ENCODE results near the gene KAZN.
A peak's percentile ranks its signal among the peaks of the same experiment; 100 is the strongest.

Gene KAZN

DNA sequence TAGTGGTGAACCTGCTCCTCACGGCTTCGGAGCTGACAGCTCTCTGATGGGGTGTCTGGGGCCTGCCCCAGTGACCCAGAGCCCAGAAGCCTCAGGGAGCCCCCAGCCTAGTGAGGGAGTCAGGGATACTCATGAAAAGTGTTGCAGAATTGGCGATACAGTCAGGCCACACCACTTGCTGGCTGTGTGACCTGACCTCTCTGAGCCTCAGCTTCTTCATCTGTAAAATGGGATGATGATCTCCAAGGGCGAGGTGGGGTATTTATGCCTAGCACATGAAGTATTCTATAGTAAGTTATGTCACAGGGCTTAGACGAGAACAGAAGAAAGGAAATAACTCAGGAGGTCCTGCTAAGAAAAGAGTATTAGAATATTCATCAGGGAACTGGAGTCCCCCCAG lies 556.7 kb downstream of the KAZN start:
- H3K4me3 ChIP-seq (ENCODE audit: low read length) = peak overlapping the region; percentile 74
- H3K4me1 ChIP-seq (ENCODE audit: control insufficient read depth, low read depth, low read length) = peaks cover 9% of the 10 kb centered on the region

GRCh38 chr1:15155888-15156741 lies 557.6 kb downstream of the KAZN start:
- H3K27ac ChIP-seq (ENCODE audit: low read length) = no peak overlapping the region
- no peaks in the 10 kb centered on the region for H3K36me3 ChIP-seq (ENCODE audit: control insufficient read depth, low read depth, low read length)
- H3K4me1 ChIP-seq (ENCODE audit: control insufficient read depth, low read depth, low read length) = peaks cover 14% of the 10 kb centered on the region
- H3K27me3 ChIP-seq (ENCODE audit: control insufficient read depth, insufficient read depth, low read length) = peaks cover 16% of the 10 kb centered on the region
- H3K9me3 ChIP-seq (ENCODE audit: control insufficient read depth, low read depth, low read length) = no peaks in the 10 kb centered on the region
- H3K4me3 ChIP-seq (ENCODE audit: low read length) = no peak overlapping the region
- H3K9ac ChIP-seq (ENCODE audit: low read length) = no peak overlapping the region

More for the DNA sequence above, 556.7 kb downstream of the KAZN start:
- no peaks in the 10 kb centered on the region for H3K9me3 ChIP-seq (ENCODE audit: control insufficient read depth, low read depth, low read length)
- no peaks in the 10 kb centered on the region for H3K36me3 ChIP-seq (ENCODE audit: control insufficient read depth, low read depth, low read length)
- H3K27me3 ChIP-seq (ENCODE audit: control insufficient read depth, insufficient read depth, low read length) = peaks cover 21% of the 10 kb centered on the region
- H3K9ac ChIP-seq (ENCODE audit: low read length) = no peak overlapping the region
- H3K27ac ChIP-seq (ENCODE audit: low read length) = no peak overlapping the region

DNA sequence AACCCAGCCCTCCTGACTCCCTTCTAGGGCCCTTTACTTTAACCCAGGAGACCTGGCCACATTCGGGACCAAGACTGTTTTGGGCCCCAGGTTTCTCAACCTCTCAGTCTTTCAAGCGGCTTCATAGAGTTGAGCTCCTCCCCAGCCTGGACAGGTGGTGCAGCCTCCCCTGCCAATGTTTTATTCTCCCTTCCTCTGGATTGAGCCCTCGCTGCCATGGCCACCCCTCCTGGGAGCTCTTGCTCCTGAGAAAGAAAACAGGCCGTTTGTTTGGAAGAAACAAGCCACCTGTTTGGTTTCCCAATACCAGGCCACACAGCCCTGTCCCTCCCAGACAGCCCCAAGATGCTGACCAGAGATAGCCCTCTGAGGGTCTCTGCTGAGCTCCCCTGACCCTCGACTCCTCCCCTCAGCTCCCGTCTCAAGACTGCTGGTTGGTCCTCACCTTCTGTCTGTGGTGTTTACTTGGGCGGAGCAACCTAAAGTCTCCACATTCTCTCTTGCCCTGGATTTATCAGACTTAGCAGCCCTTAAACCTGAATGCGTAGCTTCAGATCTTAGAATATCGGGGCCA lies 558.4 kb downstream of the KAZN start:
- Histone ChIP-seq H3K9ac (ENCODE audit: low read length) (no peak overlapping the region), H3K27ac (ENCODE audit: low read length) (no peak overlapping the region), H3K4me3 (ENCODE audit: low read length) (no peak overlapping the region), H3K27me3 (ENCODE audit: control insufficient read depth, insufficient read depth, low read length) (peaks cover 12% of the 10 kb centered on the region), H3K4me1 (ENCODE audit: control insufficient read depth, low read depth, low read length) (peaks cover 14% of the 10 kb centered on the region), H3K9me3 (ENCODE audit: control insufficient read depth, low read depth, low read length) (no peaks in the 10 kb centered on the region), H3K36me3 (ENCODE audit: control insufficient read depth, low read depth, low read length) (no peaks in the 10 kb centered on the region)

DNA sequence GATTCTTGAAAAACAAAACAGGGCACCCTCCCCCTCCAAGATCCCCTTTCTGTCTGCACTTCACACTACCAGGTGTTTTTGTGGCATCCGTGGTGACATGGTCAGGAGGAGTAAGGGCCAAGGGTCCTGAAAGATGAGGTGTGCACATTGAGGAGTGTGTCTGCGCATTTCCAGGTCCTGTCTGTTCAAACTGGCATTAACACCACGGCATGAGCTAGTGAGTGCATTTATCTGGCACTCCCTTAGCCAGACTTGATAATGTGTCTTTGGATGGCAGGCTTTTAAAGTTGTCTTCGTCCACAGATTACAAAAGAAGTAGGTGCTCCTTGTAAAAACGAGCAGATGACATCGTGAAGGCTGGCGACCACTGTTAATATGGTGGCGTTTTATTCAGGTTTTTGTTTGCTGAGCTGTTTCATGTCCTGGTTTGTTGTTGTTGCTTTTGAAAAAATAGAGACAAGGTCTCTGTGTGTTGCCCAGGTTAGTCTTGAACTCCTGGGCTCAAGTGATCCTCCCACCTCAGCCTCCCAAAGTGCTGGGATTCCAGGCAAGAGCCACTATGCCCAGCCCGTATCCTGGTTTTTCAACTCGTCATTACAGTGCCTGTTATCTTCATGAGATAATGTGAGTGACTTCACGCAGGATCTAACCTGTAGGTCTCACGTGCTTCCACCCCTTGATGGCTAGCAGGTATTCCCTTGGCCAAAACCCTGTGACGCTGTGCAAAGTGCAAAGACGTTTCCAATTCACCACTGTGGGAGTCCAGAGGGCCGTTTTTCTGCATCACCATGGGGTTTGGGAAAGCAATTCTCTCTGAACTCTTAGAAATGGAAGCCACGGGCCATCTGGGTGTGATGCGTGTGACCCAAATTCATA lies 559.3 kb downstream of the KAZN start:
- H3K36me3 ChIP-seq (ENCODE audit: control insufficient read depth, low read depth, low read length) = no peaks in the 10 kb centered on the region
- H3K9ac ChIP-seq (ENCODE audit: low read length) = no peak overlapping the region

DNA sequence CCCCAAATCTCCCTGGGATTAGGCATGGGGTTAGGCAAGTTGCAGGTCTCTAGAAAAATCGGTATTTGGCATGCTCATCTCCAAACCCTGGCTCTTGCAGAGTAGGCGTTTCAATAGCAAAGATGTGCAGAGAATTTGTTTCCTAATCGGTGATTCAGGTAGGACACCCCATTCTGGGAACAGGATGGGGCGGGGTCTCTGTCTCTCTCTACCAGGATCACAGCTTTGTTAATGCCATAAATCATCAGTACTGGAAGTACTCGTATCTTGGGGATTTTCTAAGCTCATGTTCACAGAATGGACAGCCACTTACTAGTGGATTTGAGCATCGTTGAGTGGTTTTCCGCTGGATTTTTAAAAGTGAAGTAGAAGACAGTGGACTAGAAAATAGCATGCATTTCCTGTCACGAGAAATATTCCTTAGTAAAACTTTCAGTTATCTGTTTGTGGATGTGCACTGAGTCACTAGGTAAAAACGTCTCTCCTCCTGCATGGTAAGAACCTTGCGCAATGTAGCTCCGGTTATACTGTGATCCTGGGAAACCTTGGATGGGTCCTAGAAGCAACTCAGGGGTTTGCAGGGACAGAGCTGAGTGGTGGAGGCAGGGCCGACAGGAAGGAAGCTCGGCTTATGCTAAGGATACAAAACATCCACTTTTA lies 560.2 kb downstream of the KAZN start:
- Histone ChIP-seq H3K4me3 (ENCODE audit: low read length) (no peak overlapping the region), H3K27me3 (ENCODE audit: control insufficient read depth, insufficient read depth, low read length) (peaks cover 5% of the 10 kb centered on the region), H3K9me3 (ENCODE audit: control insufficient read depth, low read depth, low read length) (no peaks in the 10 kb centered on the region), H3K9ac (ENCODE audit: low read length) (no peak overlapping the region), H3K36me3 (ENCODE audit: control insufficient read depth, low read depth, low read length) (no peaks in the 10 kb centered on the region), H3K4me1 (ENCODE audit: control insufficient read depth, low read depth, low read length) (peaks cover 14% of the 10 kb centered on the region), H3K27ac (ENCODE audit: low read length) (no peak overlapping the region)

More for the DNA sequence above, 559.3 kb downstream of the KAZN start:
- H3K4me3 ChIP-seq (ENCODE audit: low read length) = no peak overlapping the region
- H3K27ac ChIP-seq (ENCODE audit: low read length) = no peak overlapping the region
- H3K4me1 ChIP-seq (ENCODE audit: control insufficient read depth, low read depth, low read length) = peaks cover 14% of the 10 kb centered on the region
- peaks cover 9% of the 10 kb centered on the region for H3K27me3 ChIP-seq (ENCODE audit: control insufficient read depth, insufficient read depth, low read length)
- H3K9me3 ChIP-seq (ENCODE audit: control insufficient read depth, low read depth, low read length) = no peaks in the 10 kb centered on the region

- no peak overlapping the region for H3K4me3 ChIP-seq (ENCODE audit: low read length)
- no peak overlapping the region for H3K9ac ChIP-seq (ENCODE audit: low read length)
- no peaks in the 10 kb centered on the region for H3K9me3 ChIP-seq (ENCODE audit: control insufficient read depth, low read depth, low read length)
- H3K4me1 ChIP-seq (ENCODE audit: control insufficient read depth, low read depth, low read length) = peaks cover 14% of the 10 kb centered on the region
- no peak overlapping the region for H3K27ac ChIP-seq (ENCODE audit: low read length)
- H3K36me3 ChIP-seq (ENCODE audit: control insufficient read depth, low read depth, low read length) = no peaks in the 10 kb centered on the region
- H3K27me3 ChIP-seq (ENCODE audit: control insufficient read depth, insufficient read depth, low read length) = peaks cover 3% of the 10 kb centered on the region
These were observed 560.7 kb downstream of the KAZN start for GRCh38 chr1:15159166-15159555.

DNA sequence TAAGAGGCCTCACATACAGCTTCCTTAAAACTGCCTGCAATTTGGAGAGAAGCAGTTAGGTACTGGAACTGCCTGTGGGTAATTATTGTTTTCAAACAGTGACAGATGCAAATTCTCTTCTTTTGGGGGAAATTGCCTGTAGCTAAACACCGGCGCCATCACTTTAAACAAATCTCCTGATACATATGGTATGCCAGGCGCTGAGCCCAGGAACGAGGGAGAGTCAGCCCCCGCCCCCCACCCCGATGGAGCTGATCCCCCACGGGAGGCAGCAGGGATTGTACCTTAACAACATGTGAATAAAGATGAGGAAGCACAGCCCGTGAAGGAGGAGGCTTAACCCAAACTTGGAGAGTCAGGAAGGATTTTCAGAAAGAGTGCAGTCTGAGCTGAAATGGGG lies 562.1 kb downstream of the KAZN start:
- Histone ChIP-seq H3K27me3 (ENCODE audit: control insufficient read depth, insufficient read depth, low read length) (no peaks in the 10 kb centered on the region), H3K27ac (ENCODE audit: low read length) (no peak overlapping the region), H3K4me3 (ENCODE audit: low read length) (no peak overlapping the region), H3K4me1 (ENCODE audit: control insufficient read depth, low read depth, low read length) (peaks cover 12% of the 10 kb centered on the region), H3K9ac (ENCODE audit: low read length) (no peak overlapping the region), H3K36me3 (ENCODE audit: control insufficient read depth, low read depth, low read length) (no peaks in the 10 kb centered on the region), H3K9me3 (ENCODE audit: control insufficient read depth, low read depth, low read length) (no peaks in the 10 kb centered on the region)

DNA sequence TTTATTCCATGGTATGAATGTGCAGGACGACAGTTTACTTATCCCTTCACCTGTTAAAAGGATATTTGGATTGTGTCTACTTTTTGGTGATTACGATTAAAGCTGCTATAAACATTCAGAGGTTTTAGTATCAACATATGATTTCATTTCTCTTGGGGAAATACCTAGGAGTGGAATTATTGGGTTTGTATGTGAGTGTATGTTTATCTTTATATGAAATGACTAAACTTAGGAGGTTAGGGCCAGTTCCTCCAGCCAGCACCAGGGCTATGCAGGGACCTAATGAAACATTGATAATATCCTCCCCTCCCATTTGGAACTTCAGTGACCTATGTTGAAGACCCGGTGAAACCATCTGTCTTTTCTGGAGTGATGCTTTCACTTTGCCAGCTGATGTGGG lies 568.9 kb downstream of the KAZN start:
- Histone ChIP-seq H3K27me3 (ENCODE audit: control insufficient read depth, insufficient read depth, low read length) (no peaks in the 10 kb centered on the region), H3K4me1 (ENCODE audit: control insufficient read depth, low read depth, low read length) (no peaks in the 10 kb centered on the region), H3K9me3 (ENCODE audit: control insufficient read depth, low read depth, low read length) (no peaks in the 10 kb centered on the region), H3K9ac (ENCODE audit: low read length) (no peak overlapping the region), H3K27ac (ENCODE audit: low read length) (no peak overlapping the region), H3K36me3 (ENCODE audit: control insufficient read depth, low read depth, low read length) (no peaks in the 10 kb centered on the region), H3K4me3 (ENCODE audit: low read length) (no peak overlapping the region)

Data from iPS-18a (cell line).